Ectodermal cell (in vitro differentiated cells): ENCODE data around the gene CNOT6L.
"Not testable (repeated sequence)": the region's sequence is repeated elsewhere in the genome, so short reads cannot be mapped to it uniquely, and the experiment has no call there.

Source experiments
- H3K27ac ChIP-seq: 2 replicates; pipeline ENCODE4 v1.7.0; 2013; ENCODE audit warnings: mild to moderate bottlenecking, low read depth, low read length; ENCODE audit not compliant: insufficient read depth, poor library complexity, severe bottlenecking
- H3K27me3 ChIP-seq: 2 replicates; pipeline ENCODE4 v1.7.0; 2013; ENCODE audit warnings: mild to moderate bottlenecking, low read length; ENCODE audit not compliant: insufficient read depth, control insufficient read depth, poor library complexity, severe bottlenecking
- H3K36me3 ChIP-seq: one replicate; pipeline ENCODE4 v1.7.0; 2013; ENCODE audit warnings: low read length; ENCODE audit not compliant: control insufficient read depth, insufficient read depth
- H3K4me1 ChIP-seq: one replicate; pipeline ENCODE4 v1.7.0; 2013; ENCODE audit warnings: low read length; ENCODE audit not compliant: control insufficient read depth, insufficient read depth
- H3K4me3 ChIP-seq: 2 replicates; pipeline ENCODE4 v1.7.0; 2013; ENCODE audit warnings: low read depth, low read length, control low read depth; ENCODE audit not compliant: insufficient read depth
- H3K9me3 ChIP-seq: 2 replicates; pipeline ENCODE4 v1.7.0; 2013; ENCODE audit warnings: mild to moderate bottlenecking, low read length, moderate library complexity; ENCODE audit not compliant: control insufficient read depth
- WGBS, 2 experiments: methylation state at CpG; one replicate each; pipeline ENCODE4 v1.1.7; 2013; ENCODE audit warnings: missing lambda C conversion rate in 2 of 2; 5-methylcytosine and 5-hydroxymethylcytosine counted together

The CNOT6L gene

GRCh38 chr4:77761595-77761994 lies 57.6 kb downstream of the CNOT6L start:
- no peak overlapping the region for H3K4me3 ChIP-seq
- H3K36me3 ChIP-seq: no peaks in the 10 kb centered on the region
- no CpG with 5 or more reads among the region's 1 CpG for WGBS, 2 experiments
- no peaks in the 10 kb centered on the region for H3K9me3 ChIP-seq
- H3K27ac ChIP-seq: no peak overlapping the region
- no peaks in the 10 kb centered on the region for H3K4me1 ChIP-seq
- no peaks in the 10 kb centered on the region for H3K27me3 ChIP-seq

DNA sequence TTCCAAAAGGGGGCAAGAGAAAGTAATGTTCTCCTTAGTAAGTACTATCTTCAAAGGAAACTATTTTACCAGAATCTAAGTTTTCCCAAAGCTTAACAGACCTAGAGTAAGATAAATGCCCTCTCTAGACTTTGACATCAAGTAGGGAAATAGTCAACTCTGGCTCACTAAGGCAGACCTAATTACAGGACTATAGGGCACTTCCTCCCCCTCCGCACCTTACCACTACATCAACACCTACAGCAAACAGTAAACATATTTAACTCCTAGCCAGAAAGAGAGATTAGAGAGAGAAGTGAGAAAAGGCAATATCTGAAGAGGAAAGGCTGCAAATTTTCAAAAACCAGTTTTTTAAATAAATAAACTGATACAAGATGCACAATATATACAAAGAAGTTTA lies 60.4 kb downstream of the CNOT6L start:
- Histone ChIP-seq H3K27me3 (no peaks in the 10 kb centered on the region), H3K36me3 (no peaks in the 10 kb centered on the region), H3K27ac (no peak overlapping the region), H3K4me3 (no peak overlapping the region), H3K9me3 (no peaks in the 10 kb centered on the region), H3K4me1 (no peaks in the 10 kb centered on the region)
- 100% methylated on average over 1 of the region's 1 CpG; no CpG with 5 or more reads in 1 of the 2 experiments for WGBS, 2 experiments

DNA sequence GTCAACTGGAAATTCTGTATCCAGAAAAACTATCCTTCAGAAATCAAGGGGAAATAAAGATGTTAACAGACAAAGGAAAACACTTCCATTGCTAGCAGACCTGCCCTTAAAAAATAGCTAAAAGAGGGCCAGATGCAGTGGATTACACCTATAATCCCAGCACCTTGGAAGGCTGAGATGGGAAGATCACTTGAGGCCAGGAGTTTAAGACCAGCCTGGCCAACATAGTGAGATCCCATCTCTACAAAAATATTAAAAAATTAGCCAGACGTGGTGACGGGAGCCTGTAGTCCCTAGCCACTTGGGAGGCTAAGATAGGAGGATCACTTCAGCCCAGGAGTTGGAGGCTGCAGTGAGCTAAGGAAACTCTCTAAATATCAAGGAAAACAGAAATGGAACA lies 67.4 kb downstream of the CNOT6L start:
- 98 to 100% methylated on average over 2 of the region's 2 CpGs for WGBS, 2 experiments
- Histone ChIP-seq H3K4me3 (no peak overlapping the region), H3K9me3 (no peaks in the 10 kb centered on the region)

DNA sequence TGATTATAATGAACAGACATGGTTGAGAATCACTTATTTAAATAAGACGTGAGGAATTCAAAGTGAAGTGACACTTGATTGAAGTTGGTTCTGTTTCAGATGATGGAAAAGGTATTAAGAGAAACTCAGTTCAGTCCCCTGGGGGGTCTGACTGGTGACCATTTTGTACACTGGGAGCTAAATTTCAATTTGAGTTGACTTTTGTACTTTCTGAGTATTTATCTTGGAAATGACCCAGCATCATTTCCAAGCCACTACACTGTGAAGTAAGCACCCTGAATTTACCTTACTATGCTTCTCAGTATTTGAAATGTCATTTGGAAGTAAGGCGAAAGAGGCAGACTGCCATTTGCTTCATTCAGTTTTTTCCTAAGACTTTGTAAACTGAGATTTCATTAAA lies 73.4 kb downstream of the CNOT6L start:
- H3K27ac ChIP-seq: no peak overlapping the region

More for the DNA sequence above, 67.4 kb downstream of the CNOT6L start:
- H3K27ac ChIP-seq: no peak overlapping the region
- no peaks in the 10 kb centered on the region for H3K36me3 ChIP-seq
- no peaks in the 10 kb centered on the region for H3K27me3 ChIP-seq
- no peaks in the 10 kb centered on the region for H3K4me1 ChIP-seq

GRCh38 chr4:77742054-77742453 lies 77.1 kb downstream of the CNOT6L start:
- WGBS, 2 experiments: 93 to 100% methylated on average over 2 of the region's 2 CpGs
- no peaks in the 10 kb centered on the region for H3K9me3 ChIP-seq

More for the DNA sequence above, 73.4 kb downstream of the CNOT6L start:
- no peaks in the 10 kb centered on the region for H3K4me1 ChIP-seq
- H3K36me3 ChIP-seq: no peaks in the 10 kb centered on the region
- H3K4me3 ChIP-seq: no peak overlapping the region
- no peaks in the 10 kb centered on the region for H3K27me3 ChIP-seq
- H3K9me3 ChIP-seq: no peaks in the 10 kb centered on the region
- WGBS, 2 experiments: 93 to 94% methylated on average over 1 to 2 of the region's 2 CpGs

GRCh38 chr4:77740480-77740879 lies 78.7 kb downstream of the CNOT6L start:
- no peaks in the 10 kb centered on the region for H3K27me3 ChIP-seq
- WGBS, 2 experiments: 91 to 100% methylated on average over 3 to 4 of the region's 4 CpGs
- no peak overlapping the region for H3K27ac ChIP-seq
- no peaks in the 10 kb centered on the region for H3K9me3 ChIP-seq
- H3K36me3 ChIP-seq: no peaks in the 10 kb centered on the region
- H3K4me1 ChIP-seq: no peaks in the 10 kb centered on the region
- no peak overlapping the region for H3K4me3 ChIP-seq

More at GRCh38 chr4:77742054-77742453, 77.1 kb downstream of the CNOT6L start:
- Histone ChIP-seq H3K36me3 (no peaks in the 10 kb centered on the region), H3K4me1 (no peaks in the 10 kb centered on the region), H3K27me3 (no peaks in the 10 kb centered on the region), H3K4me3 (no peak overlapping the region), H3K27ac (no peak overlapping the region)

DNA sequence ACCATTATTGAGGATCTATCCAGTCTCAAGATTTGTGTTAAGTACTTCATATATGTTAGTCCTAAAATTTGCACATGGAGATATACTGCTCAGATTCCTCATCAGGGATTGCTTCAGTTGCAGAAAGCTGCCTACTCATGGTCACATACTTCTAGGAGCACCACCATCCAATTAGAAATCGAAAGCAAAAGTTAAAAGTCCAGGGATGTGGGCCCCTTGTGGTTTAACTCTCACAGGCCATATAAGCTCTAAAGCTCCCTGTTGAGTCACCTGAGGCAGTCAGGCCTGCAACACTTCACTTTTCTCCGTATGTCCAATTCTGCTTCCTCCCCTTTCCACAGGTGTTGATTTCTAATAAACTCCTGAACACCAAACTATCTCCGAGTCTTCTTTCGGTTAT lies 84.2 kb downstream of the CNOT6L start:
- H3K9me3 ChIP-seq: no peaks in the 10 kb centered on the region
- WGBS, 2 experiments: 80 to 81% methylated on average over 4 of the region's 4 CpGs
- no peak overlapping the region for H3K27ac ChIP-seq

GRCh38 chr4:77731656-77732055 lies 87.5 kb downstream of the CNOT6L start:
- Histone ChIP-seq H3K27ac (no peak overlapping the region), H3K36me3 (no peaks in the 10 kb centered on the region), H3K4me1 (no peaks in the 10 kb centered on the region), H3K4me3 (no peak overlapping the region), H3K9me3 (no peaks in the 10 kb centered on the region), H3K27me3 (no peaks in the 10 kb centered on the region)
- 97 to 100% methylated on average over 1 of the region's 1 CpG for WGBS, 2 experiments

More for the DNA sequence above, 84.2 kb downstream of the CNOT6L start:
- Histone ChIP-seq H3K27me3 (no peaks in the 10 kb centered on the region), H3K4me1 (no peaks in the 10 kb centered on the region), H3K4me3 (no peak overlapping the region), H3K36me3 (no peaks in the 10 kb centered on the region)

DNA sequence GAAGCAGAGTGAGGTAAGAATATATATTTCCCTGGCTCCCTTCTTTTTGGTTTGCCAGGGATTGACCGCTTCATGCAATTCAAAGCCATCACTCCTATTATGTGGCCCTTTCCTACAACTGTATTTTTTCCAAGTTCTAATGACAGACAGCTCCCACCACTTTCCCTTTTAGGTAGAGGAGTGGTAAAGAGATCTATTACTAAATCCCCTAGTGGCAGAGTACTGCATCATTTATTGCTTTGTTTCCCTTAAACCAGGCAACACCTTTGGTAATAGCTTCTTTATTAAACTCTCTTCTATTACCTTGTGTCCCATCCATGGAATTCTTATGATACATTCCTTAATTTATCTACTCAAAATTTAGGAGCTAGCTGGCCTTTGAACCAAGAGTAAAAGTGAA lies 90.7 kb downstream of the CNOT6L start:
- Histone ChIP-seq H3K9me3 (no peaks in the 10 kb centered on the region), H3K27me3 (no peaks in the 10 kb centered on the region), H3K27ac (no peak overlapping the region), H3K36me3 (no peaks in the 10 kb centered on the region), H3K4me1 (no peaks in the 10 kb centered on the region), H3K4me3 (no peak overlapping the region)
- WGBS, 2 experiments: 83 to 100% methylated on average over 1 of the region's 1 CpG

DNA sequence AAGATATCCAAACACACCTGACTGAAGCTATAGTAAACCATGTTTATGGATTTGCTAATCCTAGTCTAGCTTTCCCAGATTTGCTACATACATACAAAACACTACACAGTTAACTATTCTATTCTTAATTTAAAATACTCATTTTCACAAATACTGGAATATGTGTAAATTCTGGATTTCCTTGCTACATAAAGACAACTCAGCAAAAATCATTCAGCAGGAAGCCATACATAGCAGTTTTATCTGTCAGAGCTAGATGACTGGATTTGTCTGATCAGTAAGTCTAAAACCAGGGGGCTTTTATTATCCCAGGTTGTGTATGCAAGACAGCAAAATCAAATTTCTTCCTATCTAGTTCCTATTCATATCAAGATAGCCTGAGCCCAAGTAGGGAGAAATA lies 98.1 kb downstream of the CNOT6L start:
- no peaks in the 10 kb centered on the region for H3K4me1 ChIP-seq
- no peak overlapping the region for H3K27ac ChIP-seq
- H3K4me3 ChIP-seq: no peak overlapping the region
- no peaks in the 10 kb centered on the region for H3K9me3 ChIP-seq
- H3K36me3 ChIP-seq: no peaks in the 10 kb centered on the region
- H3K27me3 ChIP-seq: no peaks in the 10 kb centered on the region

DNA sequence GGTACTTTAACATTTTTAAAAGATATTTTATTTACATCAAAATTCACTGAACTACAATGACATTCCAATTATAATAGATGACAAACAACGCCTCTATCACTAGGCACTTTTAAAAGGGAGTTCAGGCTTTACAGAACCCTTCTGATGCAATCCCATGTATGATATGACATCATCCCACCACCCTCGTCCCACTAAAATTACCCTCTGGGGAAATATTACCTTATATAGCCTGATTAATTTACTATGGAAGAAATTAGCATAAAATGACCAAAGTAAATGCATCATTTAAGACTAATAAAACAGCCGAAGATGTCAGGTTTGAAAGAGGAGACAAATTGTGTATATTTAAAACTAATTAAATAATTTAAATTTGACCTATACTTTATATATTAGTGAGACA lies 100.7 kb downstream of the CNOT6L start:
- H3K27me3 ChIP-seq, H3K9me3 ChIP-seq, H3K27ac ChIP-seq, H3K4me3 ChIP-seq, H3K4me1 ChIP-seq, H3K36me3 ChIP-seq: not testable (repeated sequence)
- no CpG with 5 or more reads among the region's 3 CpGs for WGBS, 2 experiments
